PC-3 (cell line): ENCODE results near the gene NFATC2.

Experiments used
- CTCF ChIP-seq: fragments of 300-600 bp; sonication (generic); conservative IDR thresholded peaks from 2 replicates; pipeline ENCODE4 v1.5.1; 2017; ENCODE audit warnings: antibody characterized with exemption, low read depth, mild to moderate bottlenecking, low read length
- EZH2 ChIP-seq: fragments of 300-600 bp; sonication (generic); IDR thresholded peaks from one replicate; pipeline ENCODE4 v1.6.1; 2017; ENCODE audit warnings: antibody characterized with exemption, mild to moderate bottlenecking, low read length; ENCODE audit not compliant: unreplicated experiment
- EZH2phosphoT487 ChIP-seq: fragments of 300-600 bp; sonication (generic); IDR thresholded peaks from 2 replicates; pipeline ENCODE4 v1.6.1; 2018; ENCODE audit warnings: mild to moderate bottlenecking, antibody characterized with exemption, low read length, borderline replicate concordance

DNA sequence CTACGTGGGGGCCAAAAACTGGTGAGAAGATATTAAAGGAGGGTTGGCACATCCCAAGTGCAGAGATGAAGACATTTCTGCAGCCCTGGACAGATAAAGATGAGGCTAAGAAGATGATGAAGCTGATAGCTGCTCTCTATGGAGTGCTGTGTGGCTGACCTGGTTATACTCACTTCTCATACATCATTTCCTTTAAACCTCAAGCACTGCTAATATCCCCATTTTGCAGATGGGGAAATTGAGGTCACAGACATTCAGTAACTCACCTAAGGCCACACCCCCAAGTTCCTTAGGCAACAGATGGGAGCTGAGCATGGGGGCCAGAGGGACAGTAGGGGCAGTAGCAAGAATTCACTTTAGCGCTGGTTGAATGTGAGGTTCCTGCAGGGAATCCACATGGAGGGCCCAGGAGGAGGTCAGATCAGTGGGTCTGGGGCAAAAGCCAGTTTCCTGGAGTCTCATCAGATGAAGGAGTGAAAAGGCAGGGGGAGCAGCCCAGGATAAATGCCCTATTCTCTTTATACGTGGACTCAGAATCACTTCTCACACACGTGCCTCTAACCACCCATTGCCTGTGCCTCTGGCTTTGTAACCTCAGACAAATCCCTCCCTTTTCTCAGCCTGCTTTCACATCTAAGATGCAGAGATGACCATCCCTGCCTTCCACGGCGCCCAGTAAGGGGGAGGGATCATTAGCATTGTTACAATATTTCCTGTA is 125.8 kb downstream of the NFATC2 start:
- TF ChIP-seq CTCF, result no peak
- TF ChIP-seq EZH2, result no peak
- TF ChIP-seq EZH2phosphoT487, result no peak
